ENCODE data around the gene FAM174C.

FAM174C gene

DNA sequence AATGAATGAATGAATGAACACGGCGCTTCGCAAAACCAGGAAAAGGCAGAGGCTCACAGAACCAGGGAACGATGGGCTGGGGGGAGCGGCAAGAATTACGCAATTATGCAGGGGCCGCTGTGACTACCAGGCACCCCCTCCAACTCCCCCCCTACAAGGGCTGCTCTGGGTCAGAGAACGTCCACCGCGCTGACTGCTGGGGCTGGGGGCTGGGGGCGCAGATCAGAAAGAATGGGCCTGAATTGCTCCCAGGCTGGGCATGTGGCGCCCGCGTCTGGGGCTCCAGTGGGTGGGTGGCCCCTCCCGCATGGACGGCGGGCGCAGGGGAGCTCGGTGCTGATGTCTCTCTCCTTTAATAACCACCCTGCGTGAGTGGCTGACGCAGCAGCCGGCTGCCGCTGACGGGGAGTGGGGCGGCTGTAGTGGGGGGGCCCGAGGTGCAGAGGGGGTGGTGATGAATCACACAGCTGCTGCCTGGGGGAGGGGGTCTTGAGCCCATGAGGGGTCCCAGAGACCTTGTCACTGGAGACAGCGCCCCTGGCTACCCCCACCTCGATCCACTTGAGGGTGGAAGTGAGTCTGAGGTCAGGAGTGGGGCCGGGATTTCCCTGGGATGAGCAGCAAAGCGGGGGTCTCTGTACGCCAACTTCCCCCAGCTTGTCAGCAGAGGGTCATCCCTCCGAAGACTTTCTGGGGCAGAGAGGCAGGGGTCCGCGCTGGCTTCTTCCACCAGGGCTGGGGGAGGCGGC, 7.7 kb upstream of the FAM174C start:
- Histone ChIP-seq H3K9me3 (ENCODE audit: control insufficient read depth, low read length) (no peaks in the 10 kb centered on the region), H3K4me1 (ENCODE audit: control insufficient read depth, insufficient read depth, low read length) (peaks cover 56% of the 10 kb centered on the region), H3K36me3 (ENCODE audit: control insufficient read depth, insufficient read depth, low read length, severe bottlenecking) (peaks cover 20% of the 10 kb centered on the region), H3K9ac (ENCODE audit: low read length) (peak overlapping the region; percentile 90), H3K4me3 (ENCODE audit: low read length) (peak overlapping the region; percentile 72), H3K27me3 (replicated peaks; ENCODE audit: control insufficient read depth, insufficient read depth, low read length) (no peaks in the 10 kb centered on the region)
- no peak for DNase-seq (ENCODE audit: low read depth)

DNA sequence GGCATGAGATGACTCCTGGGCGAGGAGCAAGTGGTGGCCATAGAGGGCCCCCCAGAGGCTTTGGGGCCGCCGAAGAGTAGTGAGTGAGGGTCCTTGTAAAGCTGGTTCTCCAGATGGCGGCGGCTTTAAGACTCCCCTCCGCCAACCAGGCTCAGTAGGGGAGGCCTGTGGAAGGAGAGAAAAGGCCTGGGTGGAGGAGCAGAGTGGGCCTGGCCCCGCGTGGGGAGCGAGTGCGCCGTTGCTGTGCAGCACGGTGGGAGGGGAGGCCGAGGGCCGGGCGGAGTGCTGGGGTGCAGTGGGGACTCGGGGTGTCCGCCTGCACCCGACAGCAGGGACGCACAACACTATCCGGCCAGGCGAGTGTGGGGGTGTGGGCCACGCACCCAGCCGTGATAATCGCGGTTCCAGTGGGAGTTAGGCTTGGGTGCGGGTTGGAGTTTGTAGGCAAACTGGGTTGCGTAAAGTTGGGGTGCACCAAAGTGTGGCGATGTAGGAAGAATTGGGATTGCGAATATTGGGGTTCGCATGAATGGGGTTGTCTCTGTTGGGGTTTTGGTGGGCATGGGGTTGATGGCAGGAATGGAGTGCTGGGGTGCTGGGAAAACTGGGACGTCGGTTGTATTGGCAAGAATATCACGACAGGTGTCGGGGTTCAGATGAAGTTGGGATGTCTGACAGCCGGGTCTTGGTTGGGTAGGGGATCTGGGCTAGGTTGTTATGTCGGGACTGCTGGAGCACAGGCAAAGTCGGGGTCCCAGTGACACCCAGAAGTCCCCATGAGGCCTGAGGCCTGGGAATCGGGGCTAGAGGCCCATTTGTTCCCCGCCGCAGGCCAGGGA, 6.9 kb upstream of the FAM174C start:
- Histone ChIP-seq H3K9me3 (ENCODE audit: control insufficient read depth, low read length) (no peaks in the 10 kb centered on the region), H3K4me1 (ENCODE audit: control insufficient read depth, insufficient read depth, low read length) (peaks cover 62% of the 10 kb centered on the region), H3K9ac (ENCODE audit: low read length) (peak overlapping the region; percentile 90), H3K27me3 (replicated peaks; ENCODE audit: control insufficient read depth, insufficient read depth, low read length) (no peaks in the 10 kb centered on the region), H3K36me3 (ENCODE audit: control insufficient read depth, insufficient read depth, low read length, severe bottlenecking) (peaks cover 28% of the 10 kb centered on the region), H3K4me3 (ENCODE audit: low read length) (peak overlapping the region; percentile 72)
- no peak for DNase-seq (ENCODE audit: low read depth)

GRCh38 chr19:1269065-1269477, 6.3 kb upstream of the FAM174C start, which contains the start of gene CIRBP:
Gene CIRBP (plus strand): TSS chr19:1269332. CDS start chr19:1270934, 1,602 bp downstream.
- peaks cover 68% of the 10 kb centered on the region for H3K4me1 ChIP-seq (ENCODE audit: control insufficient read depth, insufficient read depth, low read length)
- peak within 1 kb of the TSS; percentile 86 for H3K4me3 ChIP-seq (ENCODE audit: low read length)
- H3K27me3 ChIP-seq (replicated peaks; ENCODE audit: control insufficient read depth, insufficient read depth, low read length): no peaks in the 10 kb centered on the region
- peak within 1 kb of the TSS; percentile 95 for H3K9ac ChIP-seq (ENCODE audit: low read length)
- peak; percentile 100 for DNase-seq (ENCODE audit: low read depth)
- H3K9me3 ChIP-seq (ENCODE audit: control insufficient read depth, low read length): no peaks in the 10 kb centered on the region
- H3K36me3 ChIP-seq (ENCODE audit: control insufficient read depth, insufficient read depth, low read length, severe bottlenecking): peaks cover 35% of the 10 kb centered on the region

GRCh38 chr19:1269478-1270212, 5.7 kb upstream of the FAM174C start:
- Histone ChIP-seq H3K4me3 (ENCODE audit: low read length) (peak overlapping the region; percentile 86), H3K9me3 (ENCODE audit: control insufficient read depth, low read length) (no peaks in the 10 kb centered on the region), H3K27me3 (replicated peaks; ENCODE audit: control insufficient read depth, insufficient read depth, low read length) (no peaks in the 10 kb centered on the region), H3K4me1 (ENCODE audit: control insufficient read depth, insufficient read depth, low read length) (peaks cover 74% of the 10 kb centered on the region), H3K9ac (ENCODE audit: low read length) (peak overlapping the region; percentile 95), H3K36me3 (ENCODE audit: control insufficient read depth, insufficient read depth, low read length, severe bottlenecking) (peaks cover 40% of the 10 kb centered on the region)
- peak; percentile 92 for DNase-seq (ENCODE audit: low read depth)

DNA sequence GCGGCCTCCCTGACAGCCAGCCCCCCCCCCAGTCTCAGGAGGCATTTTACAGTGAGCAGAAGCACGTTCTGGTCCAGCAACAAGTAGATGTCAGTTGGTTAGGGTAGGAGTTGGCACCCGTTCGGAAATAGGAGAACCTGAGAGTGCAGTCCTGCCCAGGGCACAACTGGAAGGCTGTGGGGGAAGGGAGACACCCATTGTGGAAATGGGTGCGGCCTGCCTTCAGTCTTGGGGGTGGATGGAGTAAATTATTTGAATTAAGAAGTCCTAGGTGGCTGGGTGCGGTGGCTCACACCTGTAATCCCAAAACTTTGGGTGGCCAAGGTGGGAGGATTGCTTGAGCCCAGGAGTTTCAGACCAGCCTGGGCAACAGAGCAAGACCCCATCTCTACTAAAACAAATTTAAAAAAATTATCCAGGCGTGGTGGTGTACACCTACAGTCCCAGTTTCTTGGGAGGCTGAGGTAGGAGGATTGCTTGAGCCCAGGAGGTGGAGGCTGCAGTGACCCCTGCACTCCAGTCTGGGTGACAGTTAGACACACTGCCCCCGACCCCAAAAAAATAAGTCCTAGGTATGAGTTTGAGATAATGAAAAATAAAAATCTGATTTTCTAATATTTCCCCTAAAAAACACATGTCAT, 5.0 kb upstream of the FAM174C start:
- DNase-seq (ENCODE audit: low read depth): peak; percentile 43
- no peaks in the 10 kb centered on the region for H3K9me3 ChIP-seq (ENCODE audit: control insufficient read depth, low read length)
- peaks cover 44% of the 10 kb centered on the region for H3K36me3 ChIP-seq (ENCODE audit: control insufficient read depth, insufficient read depth, low read length, severe bottlenecking)
- H3K27me3 ChIP-seq (replicated peaks; ENCODE audit: control insufficient read depth, insufficient read depth, low read length): no peaks in the 10 kb centered on the region
- peaks cover 74% of the 10 kb centered on the region for H3K4me1 ChIP-seq (ENCODE audit: control insufficient read depth, insufficient read depth, low read length)
- peak overlapping the region; percentile 95 for H3K9ac ChIP-seq (ENCODE audit: low read length)
- H3K4me3 ChIP-seq (ENCODE audit: low read length): peak overlapping the region; percentile 86

GRCh38 chr19:1270854-1271527, 4.3 kb upstream of the FAM174C start:
- Histone ChIP-seq H3K36me3 (ENCODE audit: control insufficient read depth, insufficient read depth, low read length, severe bottlenecking) (peaks cover 44% of the 10 kb centered on the region), H3K27me3 (replicated peaks; ENCODE audit: control insufficient read depth, insufficient read depth, low read length) (no peaks in the 10 kb centered on the region), H3K4me1 (ENCODE audit: control insufficient read depth, insufficient read depth, low read length) (peaks cover 70% of the 10 kb centered on the region), H3K4me3 (ENCODE audit: low read length) (peak overlapping the region; percentile 86), H3K9ac (ENCODE audit: low read length) (peak overlapping the region; percentile 95), H3K9me3 (ENCODE audit: control insufficient read depth, low read length) (no peaks in the 10 kb centered on the region)
- no peak for DNase-seq (ENCODE audit: low read depth)

- Histone ChIP-seq H3K9me3 (ENCODE audit: control insufficient read depth, low read length) (no peaks in the 10 kb centered on the region), H3K9ac (ENCODE audit: low read length) (peak overlapping the region; percentile 95), H3K27me3 (replicated peaks; ENCODE audit: control insufficient read depth, insufficient read depth, low read length) (no peaks in the 10 kb centered on the region), H3K36me3 (ENCODE audit: control insufficient read depth, insufficient read depth, low read length, severe bottlenecking) (peaks cover 44% of the 10 kb centered on the region), H3K4me3 (ENCODE audit: low read length) (peak overlapping the region; percentile 86), H3K4me1 (ENCODE audit: control insufficient read depth, insufficient read depth, low read length) (peaks cover 74% of the 10 kb centered on the region)
- no peak for DNase-seq (ENCODE audit: low read depth)
Observed at GRCh38 chr19:1271528-1272422, 3.6 kb upstream of the FAM174C start.

- H3K4me3 ChIP-seq (ENCODE audit: low read length): peak overlapping the region; percentile 86
- peak overlapping the region; percentile 95 for H3K9ac ChIP-seq (ENCODE audit: low read length)
- H3K36me3 ChIP-seq (ENCODE audit: control insufficient read depth, insufficient read depth, low read length, severe bottlenecking): peaks cover 48% of the 10 kb centered on the region
- H3K4me1 ChIP-seq (ENCODE audit: control insufficient read depth, insufficient read depth, low read length): peaks cover 69% of the 10 kb centered on the region
- H3K9me3 ChIP-seq (ENCODE audit: control insufficient read depth, low read length): no peaks in the 10 kb centered on the region
- DNase-seq (ENCODE audit: low read depth): no peak
- no peaks in the 10 kb centered on the region for H3K27me3 ChIP-seq (replicated peaks; ENCODE audit: control insufficient read depth, insufficient read depth, low read length)
Observed at GRCh38 chr19:1272423-1273262, 2.7 kb upstream of the FAM174C start.

- peaks cover 61% of the 10 kb centered on the region for H3K4me1 ChIP-seq (ENCODE audit: control insufficient read depth, insufficient read depth, low read length)
- H3K9me3 ChIP-seq (ENCODE audit: control insufficient read depth, low read length): no peaks in the 10 kb centered on the region
- DNase-seq (ENCODE audit: low read depth): no peak
- H3K27me3 ChIP-seq (replicated peaks; ENCODE audit: control insufficient read depth, insufficient read depth, low read length): no peaks in the 10 kb centered on the region
- no peak overlapping the region for H3K4me3 ChIP-seq (ENCODE audit: low read length)
- peaks cover 52% of the 10 kb centered on the region for H3K36me3 ChIP-seq (ENCODE audit: control insufficient read depth, insufficient read depth, low read length, severe bottlenecking)
- H3K9ac ChIP-seq (ENCODE audit: low read length): peak overlapping the region; percentile 95
Observed at GRCh38 chr19:1273263-1274041, 1.9 kb upstream of the FAM174C start.

Data from adipocyte (in vitro differentiated cells).